ENCODE measurements around the gene CDC37.

CDC37 gene

DNA sequence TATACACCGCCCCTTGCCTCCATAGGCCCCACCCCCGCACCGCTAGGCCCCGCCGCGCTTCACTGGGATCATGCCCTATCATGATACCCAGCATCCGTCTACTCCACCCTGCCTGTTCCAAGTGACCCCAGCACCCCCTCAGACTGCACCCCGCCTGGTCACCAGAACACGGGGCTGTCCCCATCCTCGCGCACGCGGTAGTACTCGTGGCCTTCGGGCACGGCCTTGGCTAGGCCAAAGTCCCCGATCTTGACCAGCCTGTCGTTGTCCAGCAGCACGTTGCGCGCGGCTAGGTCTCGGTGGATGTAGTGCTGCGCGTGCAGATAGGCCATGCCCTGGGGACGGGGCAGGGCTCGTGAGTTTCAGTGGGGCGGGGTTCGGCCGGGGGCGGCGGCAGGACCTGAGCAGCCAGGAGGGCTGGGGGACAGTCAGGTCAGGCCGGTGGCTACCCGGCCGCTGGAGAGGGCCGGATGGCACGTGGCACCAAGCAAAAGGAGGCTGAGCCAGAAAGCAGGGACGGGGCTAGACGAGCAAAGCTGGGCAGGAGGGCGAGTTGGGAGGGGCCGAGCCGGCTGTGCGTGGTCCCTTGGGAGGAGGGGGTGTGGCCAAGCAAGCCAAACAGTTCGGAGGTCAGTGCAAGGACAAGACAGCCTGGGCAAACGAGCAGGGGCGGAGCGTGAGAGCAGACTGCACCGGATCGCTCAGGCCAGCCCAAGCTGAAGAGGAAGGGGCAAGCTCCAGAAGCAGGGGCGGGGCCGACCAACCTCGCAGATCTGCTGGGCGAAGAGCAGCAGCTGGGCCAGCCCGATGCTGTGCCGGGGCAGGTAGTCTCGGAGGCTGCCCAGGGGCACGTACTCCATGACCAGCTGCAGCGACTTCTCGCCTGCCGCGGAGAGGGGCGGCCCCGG lies 50.3 kb downstream of the CDC37 start:
- no peak for DNase-seq

DNA sequence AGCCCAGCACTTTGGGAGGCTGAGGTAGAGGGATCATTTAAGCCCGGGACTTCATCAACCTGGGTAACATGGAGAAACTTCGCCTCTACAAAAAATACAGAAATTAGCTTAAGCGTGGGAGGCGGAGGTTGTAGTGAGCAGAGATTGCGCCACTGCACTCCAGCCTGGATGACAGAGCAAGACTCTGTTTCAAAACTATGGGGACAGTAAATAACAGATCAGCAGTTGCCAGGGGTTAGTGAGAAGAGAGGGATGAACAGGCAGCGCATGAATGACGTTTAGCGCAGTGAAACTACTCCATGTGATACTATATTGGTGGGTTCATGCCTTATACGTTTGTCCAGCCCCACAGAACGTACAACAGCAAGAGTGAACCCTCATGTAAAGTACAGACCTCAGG lies 56.8 kb downstream of the CDC37 start:
- no peak for DNase-seq

DNA sequence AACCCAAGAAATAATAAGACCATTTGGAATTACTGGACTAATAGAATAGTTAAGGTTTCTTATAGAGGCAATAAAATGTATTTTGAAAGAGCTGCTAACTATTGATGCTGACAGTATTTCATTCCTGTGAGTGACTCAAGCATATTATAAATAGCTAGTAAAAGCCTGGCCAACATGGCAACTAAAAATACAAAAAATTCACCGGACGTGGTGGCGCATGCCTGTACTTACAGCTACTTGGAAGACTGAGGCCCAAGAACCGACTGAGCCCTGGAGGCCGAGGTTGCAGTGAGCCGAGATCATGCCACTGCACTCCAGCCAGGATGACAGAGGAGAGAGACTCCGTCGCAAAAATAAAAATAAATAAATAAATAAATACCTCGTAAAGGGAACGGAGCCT lies 58.6 kb downstream of the CDC37 start:
- DNase-seq: no peak

DNA sequence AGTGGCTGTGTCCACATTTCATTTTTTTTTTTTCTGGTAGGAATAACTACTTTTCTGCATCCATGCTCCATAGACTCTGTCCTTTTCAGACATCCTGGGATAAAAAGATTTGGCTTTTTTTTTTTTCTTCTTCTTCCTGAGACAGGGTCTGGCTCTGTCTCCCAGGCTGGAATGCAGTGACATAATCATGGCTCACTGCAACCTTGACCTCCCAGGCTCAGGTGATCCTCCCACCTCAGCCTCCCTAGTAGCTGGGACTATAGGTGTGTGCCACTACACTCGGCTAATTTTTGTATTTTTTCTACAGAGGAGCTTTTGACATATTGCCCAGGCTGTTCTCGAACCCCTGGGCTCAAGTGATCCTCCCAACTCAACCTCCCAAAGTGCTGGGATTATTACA lies 59.8 kb downstream of the CDC37 start:
- no peak for DNase-seq

All from activated CD4-positive, alpha-beta T cell treated with anti-CD3 and anti-CD28 coated beads for 1 hour (primary cell).